T-helper 17 cell (primary cell): ENCODE measurements around the gene RASAL3. TPM values are rescaled to one million over a fixed set of nuclear protein-coding genes. Genes with fewer than 3 reads are reported as not detected.

Experiments
- ATAC-seq: fragments of 150-1000 bp; cut with Tn5 transposase; 2 replicates; pipeline ENCODE4 v1.10.0; 2021; ENCODE audit warnings: mild to moderate bottlenecking, moderate library complexity
- DNase-seq, 3 donors: peaks; one replicate each; pipeline versions ENCODE4 v3.0.0 to v3.0.0-alpha.2; 2020 to 2021
- H3K9me3 ChIP-seq: one replicate; pipeline ENCODE4 v1.7.0; 2013; ENCODE audit warnings: low read length, mild to moderate bottlenecking; ENCODE audit not compliant: control insufficient read depth, poor library complexity, severe bottlenecking
- H3K27ac Mint-ChIP-seq: one replicate; pipeline ENCODE4 v1.8.0; 2022; ENCODE audit warnings: mild to moderate bottlenecking, moderate library complexity, mixed read lengths
- H3K27me3 Mint-ChIP-seq: one replicate; pipeline ENCODE4 v1.8.0; 2022; ENCODE audit warnings: mixed read lengths
- H3K36me3 Mint-ChIP-seq: one replicate; pipeline ENCODE4 v1.8.0; 2022; ENCODE audit warnings: low read depth, mixed read lengths
- H3K4me1 Mint-ChIP-seq: one replicate; pipeline ENCODE4 v1.8.0; 2022; ENCODE audit warnings: mild to moderate bottlenecking, mixed read lengths
- H3K4me3 Mint-ChIP-seq: one replicate; pipeline ENCODE4 v1.8.0; 2022; ENCODE audit warnings: mild to moderate bottlenecking, moderate library complexity, mixed read lengths
- total RNA-seq, 4 donors: library from RNA in 2 of 4; stranded (reverse) in 2 of 4; gene quantifications; one replicate each; pipeline ENCODE4 v1.2.3 and lab custom pipeline; 2022 to 2026

Gene RASAL3
- total RNA-seq, 2 donors from 2014 or later, result 103 to 121 TPM

DNA sequence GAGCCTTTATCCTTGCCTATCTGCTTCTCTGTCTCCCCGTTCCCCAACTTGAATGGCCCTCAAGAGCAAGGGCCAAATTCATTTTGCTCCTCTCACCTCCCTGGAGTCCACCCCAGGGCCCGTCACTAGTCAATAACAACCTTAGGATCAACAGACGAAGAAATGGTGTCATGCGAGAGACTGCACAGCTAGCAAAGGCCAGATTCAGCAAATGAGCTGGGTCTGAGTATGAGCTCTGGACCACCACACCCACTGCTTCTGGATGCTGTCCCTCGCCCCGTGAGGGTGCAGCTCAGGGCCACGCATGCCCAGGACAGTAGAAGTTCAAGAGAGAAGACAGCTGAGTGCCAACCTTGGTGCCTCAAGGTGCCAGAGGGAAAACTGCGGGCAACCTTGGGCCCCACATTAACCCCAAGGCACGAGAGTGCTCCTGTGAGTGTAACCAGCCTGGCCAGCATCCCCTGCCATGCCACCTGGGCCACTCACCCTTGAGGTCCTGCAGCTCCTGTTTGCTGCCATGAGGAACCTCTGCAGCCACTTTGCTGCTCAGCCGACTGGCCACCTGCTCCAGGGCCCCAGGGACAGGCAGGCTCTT is 33.7 kb downstream of the RASAL3 start:
- Mint-ChIP-seq H3K27ac (peak overlapping the region; percentile 91), H3K36me3 (peaks cover 6% of the 10 kb centered on the region), H3K27me3 (no peaks in the 10 kb centered on the region), H3K4me3 (peak overlapping the region; percentile 97), H3K4me1 (peaks cover 27% of the 10 kb centered on the region)
- DNase-seq (no peak), ATAC-seq (no peak)
- H3K9me3 ChIP-seq, result no peaks in the 10 kb centered on the region

DNA sequence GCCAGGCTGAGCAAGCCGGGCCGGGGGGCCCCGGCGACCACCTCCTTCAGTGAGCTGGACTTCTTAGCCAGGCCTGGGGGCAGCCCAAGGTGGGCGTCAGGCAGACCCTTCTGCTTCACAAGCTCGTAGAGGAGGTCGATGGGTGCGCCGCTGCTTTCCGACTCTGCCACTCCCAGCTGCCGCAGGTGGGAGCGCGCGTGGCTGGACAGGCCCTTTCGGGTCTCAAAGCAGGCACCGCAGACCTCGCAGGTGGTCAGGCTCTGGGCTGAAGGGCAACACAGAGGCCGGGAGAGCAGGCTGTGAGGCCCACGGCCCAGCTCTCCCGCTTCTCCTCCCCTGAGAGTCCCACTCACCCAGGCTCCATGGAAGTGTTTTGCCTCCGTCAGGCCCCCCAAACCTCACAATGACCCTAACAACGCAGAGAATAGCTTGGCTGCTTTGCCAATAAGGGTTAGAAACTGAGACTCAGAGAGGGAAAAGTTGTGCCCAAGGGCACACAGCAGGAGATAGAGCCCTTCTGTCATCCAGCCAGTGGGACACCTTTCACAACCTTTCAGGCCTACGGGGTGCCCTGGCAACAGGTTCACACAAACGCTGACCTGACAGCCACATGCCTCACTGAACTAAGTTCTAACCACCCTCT is 34.4 kb downstream of the RASAL3 start:
- no peak overlapping the region for H3K27ac Mint-ChIP-seq
- H3K36me3 Mint-ChIP-seq, result peaks cover 6% of the 10 kb centered on the region
- no peaks in the 10 kb centered on the region for H3K27me3 Mint-ChIP-seq
- no peak for DNase-seq
- H3K4me1 Mint-ChIP-seq, result peaks cover 27% of the 10 kb centered on the region
- no peak overlapping the region for H3K4me3 Mint-ChIP-seq
- no peaks in the 10 kb centered on the region for H3K9me3 ChIP-seq
- ATAC-seq, result no peak

DNA sequence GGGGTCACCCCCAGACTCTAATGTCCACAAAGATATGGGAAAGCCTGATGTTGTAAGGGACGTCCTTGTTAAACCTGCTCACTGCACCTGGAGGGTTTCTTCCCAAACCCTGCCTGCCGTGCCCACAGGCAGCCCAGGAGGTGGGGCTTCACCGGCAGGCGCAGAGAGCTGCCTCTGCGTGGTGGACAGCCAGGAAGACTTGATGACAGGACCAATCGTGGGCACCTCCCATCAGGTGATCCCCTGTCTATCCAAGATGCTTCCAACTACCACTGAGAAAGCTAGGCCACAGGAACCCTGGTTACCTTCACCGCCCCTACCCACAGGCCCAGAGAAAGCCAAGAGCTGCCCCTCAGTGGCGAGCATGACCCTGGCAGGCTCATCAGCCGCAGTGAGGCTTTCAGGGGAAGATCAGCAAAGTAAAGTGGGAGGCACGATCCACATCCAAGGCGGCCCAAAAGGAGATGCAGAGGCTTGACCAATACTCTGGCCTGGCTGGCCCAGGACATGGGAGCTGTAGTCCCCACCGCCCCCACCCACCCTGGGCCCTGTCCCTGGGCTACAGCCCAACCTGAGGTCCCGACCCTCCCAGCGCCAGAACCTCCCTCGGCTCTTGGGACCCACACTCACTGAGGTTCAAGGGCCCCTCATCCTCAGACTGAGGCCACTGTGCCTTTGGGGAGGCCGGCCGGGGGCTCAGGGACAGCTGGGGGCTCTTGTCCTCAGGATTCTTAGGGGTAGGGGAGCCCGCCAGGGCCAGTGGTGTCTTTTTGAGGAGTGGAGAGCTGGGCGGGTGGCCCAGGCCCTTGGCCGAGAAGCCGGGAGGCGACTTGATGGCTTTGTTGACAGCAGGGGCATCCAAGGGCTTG is 35.2 kb downstream of the RASAL3 start:
- ATAC-seq (no peak), DNase-seq (no peak)
- H3K4me3 Mint-ChIP-seq, result no peak overlapping the region
- no peaks in the 10 kb centered on the region for H3K27me3 Mint-ChIP-seq
- no peaks in the 10 kb centered on the region for H3K9me3 ChIP-seq
- H3K4me1 Mint-ChIP-seq, result peaks cover 27% of the 10 kb centered on the region
- H3K27ac Mint-ChIP-seq, result no peak overlapping the region
- H3K36me3 Mint-ChIP-seq, result peaks cover 6% of the 10 kb centered on the region

DNA sequence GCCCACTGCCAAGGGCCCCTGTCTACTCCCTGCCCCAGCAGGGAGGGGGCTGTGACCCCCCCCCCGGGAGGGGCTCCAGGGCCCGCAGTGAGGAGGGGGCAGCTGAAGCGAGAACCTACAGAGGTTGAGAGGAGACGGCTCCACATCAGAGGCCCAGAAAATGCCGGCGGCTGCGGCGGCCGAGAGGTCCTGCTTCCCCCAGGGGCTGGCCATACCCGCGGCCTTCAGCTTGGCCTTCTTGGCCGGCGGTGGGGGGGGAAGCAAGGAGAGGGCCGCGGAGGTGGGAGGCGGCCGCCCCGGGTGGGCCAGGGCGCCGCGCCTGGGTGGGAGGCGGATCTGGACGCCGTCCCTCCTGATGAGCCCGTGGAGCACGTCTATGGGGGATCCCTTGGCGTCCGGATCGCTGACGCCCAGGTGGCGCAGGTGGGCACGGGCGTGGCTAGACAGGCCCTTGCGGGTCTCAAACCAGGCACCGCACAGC is 36.3 kb downstream of the RASAL3 start:
- no peaks in the 10 kb centered on the region for H3K9me3 ChIP-seq
- DNase-seq (no peak), ATAC-seq (no peak)
- H3K27ac Mint-ChIP-seq, result peak overlapping the region; percentile 21
- H3K36me3 Mint-ChIP-seq, result peaks cover 8% of the 10 kb centered on the region
- H3K4me3 Mint-ChIP-seq, result no peak overlapping the region
- H3K27me3 Mint-ChIP-seq, result no peaks in the 10 kb centered on the region
- peaks cover 22% of the 10 kb centered on the region for H3K4me1 Mint-ChIP-seq

DNA sequence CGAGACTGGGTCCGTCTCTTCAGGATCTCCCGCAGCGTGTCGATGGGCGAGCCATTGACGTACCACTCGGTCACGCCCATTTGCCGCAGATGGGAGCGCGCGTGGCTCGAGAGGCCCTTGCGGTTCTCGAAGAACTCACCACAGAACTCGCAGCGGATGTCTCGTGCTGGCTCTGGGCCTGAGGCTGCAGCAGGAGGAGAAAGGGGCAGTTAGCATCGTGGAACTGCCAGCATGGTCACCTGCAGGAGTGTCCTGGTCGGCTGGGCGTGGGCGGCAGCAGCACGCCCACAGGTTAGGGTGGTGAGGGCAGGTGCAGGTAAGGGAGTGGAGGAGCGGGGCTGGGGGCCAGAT is 37.0 kb downstream of the RASAL3 start:
- Mint-ChIP-seq H3K27ac (peak overlapping the region; percentile 57), H3K27me3 (no peaks in the 10 kb centered on the region), H3K4me1 (peaks cover 19% of the 10 kb centered on the region), H3K36me3 (peaks cover 8% of the 10 kb centered on the region), H3K4me3 (peak overlapping the region; percentile 9)
- H3K9me3 ChIP-seq, result no peaks in the 10 kb centered on the region
- ATAC-seq (no peak), DNase-seq (no peak)

DNA sequence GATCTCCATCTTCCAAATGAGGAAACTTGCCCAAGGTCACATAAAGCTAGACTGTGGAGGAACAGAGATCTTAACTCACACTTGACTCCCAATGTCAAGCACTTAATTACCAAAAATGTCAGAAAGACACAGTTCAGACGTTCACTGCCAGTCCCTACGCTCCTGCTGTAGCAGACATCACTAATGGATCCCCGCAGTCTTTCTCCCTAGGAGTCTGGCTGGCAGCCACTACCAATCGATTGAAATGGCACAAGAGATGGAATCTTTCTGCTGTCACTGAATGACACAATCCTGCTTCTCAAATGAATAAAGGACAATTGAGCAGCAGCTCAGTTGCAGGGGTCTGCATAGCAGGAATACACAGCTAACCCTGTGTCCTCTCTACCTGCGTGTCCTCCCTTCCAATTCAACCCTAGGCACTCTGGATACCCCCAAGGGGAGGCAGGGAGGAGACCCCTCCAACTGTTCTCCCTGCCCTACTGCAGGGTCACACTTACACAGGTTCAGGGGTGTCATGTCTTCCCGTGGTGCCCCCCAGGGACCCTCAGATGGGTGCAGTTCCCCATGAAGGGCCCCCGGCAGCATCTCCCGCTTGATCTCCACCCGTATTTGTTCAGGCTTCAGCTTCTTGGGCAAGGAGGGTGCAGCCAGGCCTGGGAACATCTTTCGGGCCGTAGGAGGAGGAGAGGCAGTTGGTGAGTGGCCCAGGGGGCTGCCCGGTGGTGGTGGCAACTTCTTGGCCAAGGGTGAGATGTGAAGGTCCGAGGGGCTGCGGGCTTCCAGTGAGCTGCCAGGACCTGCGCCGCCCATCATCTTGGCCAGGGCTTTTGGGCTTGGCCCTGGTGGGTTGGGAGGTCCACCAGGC is 37.6 kb downstream of the RASAL3 start:
- no peak for ATAC-seq
- Mint-ChIP-seq H3K36me3 (peaks cover 8% of the 10 kb centered on the region), H3K27me3 (no peaks in the 10 kb centered on the region), H3K27ac (peak overlapping the region; percentile 57), H3K4me3 (peak overlapping the region; percentile 9), H3K4me1 (peaks cover 17% of the 10 kb centered on the region)
- no peak for DNase-seq
- no peaks in the 10 kb centered on the region for H3K9me3 ChIP-seq

DNA sequence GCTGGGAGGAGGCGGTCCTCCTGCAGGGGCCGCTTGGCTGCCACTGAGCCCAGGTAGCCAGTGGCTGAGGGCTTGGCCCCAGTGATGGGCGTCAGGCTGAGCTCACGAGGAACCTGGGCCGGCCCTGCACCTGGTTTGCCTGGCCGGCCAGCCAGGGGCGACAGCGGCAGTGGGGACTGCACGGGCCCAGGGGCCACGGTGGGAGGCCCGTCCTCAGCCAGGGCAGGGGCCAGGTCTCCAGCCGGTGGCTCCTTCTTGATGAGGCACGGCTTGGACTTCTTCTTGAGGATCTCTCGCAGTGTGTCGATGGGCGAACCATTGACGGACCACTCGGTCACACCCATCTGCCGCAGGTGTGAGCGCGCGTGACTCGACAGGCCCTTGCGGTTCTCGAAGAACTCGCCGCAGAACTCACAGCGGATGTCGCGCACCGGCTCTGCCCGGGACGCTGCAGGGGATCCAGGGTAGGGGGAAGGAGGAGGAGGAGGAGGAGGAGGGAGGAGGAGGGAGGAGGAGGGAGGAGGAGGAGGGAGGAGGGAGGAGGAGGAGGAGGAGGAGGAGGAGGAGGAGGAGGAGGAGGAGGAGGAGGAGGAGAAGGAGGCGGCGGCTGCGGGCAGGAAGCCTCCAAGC is 38.9 kb downstream of the RASAL3 start:
- ATAC-seq, result no peak
- peaks cover 8% of the 10 kb centered on the region for H3K36me3 Mint-ChIP-seq

DNA sequence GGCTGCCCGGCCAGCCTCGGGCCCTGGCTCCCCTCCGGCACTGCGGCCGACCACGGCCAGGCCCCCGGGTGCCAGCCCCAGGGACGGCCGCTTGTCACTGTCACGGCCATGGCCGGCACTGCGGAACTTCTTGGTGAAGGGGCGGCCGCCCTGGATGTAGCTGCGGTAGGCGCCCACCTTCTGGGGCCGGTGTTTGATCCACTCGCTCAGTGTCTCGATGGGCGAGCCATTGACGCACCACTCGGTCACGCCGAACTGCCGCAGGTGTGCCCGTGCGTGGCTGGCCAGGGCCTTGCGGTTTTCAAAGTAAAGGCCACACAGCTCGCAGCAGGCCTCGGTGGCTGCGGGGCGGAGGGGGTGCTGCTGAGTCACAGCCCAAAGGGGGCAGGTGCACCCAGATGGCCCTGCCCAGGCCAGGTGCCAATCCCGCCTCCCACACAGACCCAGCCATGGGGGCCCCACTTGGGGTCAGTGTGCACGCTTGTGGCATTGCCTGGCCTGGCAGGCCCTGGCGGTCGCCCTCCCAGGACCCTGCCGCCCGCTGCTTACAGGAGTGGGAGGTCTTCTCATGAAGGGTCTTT is 39.6 kb downstream of the RASAL3 start:
- H3K4me1 Mint-ChIP-seq, result peaks cover 9% of the 10 kb centered on the region
- H3K27ac Mint-ChIP-seq, result no peak overlapping the region
- ATAC-seq (no peak), DNase-seq (no peak)
- H3K27me3 Mint-ChIP-seq, result no peaks in the 10 kb centered on the region
- H3K9me3 ChIP-seq, result no peaks in the 10 kb centered on the region
- H3K36me3 Mint-ChIP-seq, result peaks cover 8% of the 10 kb centered on the region
- no peak overlapping the region for H3K4me3 Mint-ChIP-seq

More for the DNA sequence above, 38.9 kb downstream of the RASAL3 start:
- H3K9me3 ChIP-seq, result no peaks in the 10 kb centered on the region
- no peak overlapping the region for H3K27ac Mint-ChIP-seq
- no peak for DNase-seq
- peaks cover 8% of the 10 kb centered on the region for H3K4me1 Mint-ChIP-seq
- H3K4me3 Mint-ChIP-seq, result no peak overlapping the region
- H3K27me3 Mint-ChIP-seq, result no peaks in the 10 kb centered on the region

DNA sequence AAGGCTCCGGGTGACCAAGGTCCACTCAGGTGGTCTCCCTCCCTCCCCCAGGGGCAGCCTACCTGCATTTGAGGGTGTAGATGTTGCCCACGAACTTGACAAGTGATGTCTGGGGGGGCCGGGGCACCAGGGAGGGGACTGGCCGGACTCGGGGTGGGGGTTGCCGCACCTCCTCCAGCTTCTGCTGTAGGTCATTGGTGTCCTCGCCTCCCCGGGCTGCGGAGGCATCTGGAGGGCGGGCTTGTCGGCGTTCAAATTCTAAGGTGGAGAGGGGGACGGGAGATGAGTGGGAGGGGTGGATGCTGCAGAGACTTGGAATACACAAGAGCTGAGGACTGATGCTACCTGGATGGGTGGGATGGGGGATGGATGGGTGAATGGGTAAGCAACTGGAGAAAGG is 40.2 kb downstream of the RASAL3 start:
- no peak for DNase-seq
- Mint-ChIP-seq H3K4me3 (no peak overlapping the region), H3K27me3 (no peaks in the 10 kb centered on the region), H3K36me3 (peaks cover 8% of the 10 kb centered on the region), H3K4me1 (peaks cover 14% of the 10 kb centered on the region), H3K27ac (no peak overlapping the region)
- no peaks in the 10 kb centered on the region for H3K9me3 ChIP-seq
- no peak for ATAC-seq

DNA sequence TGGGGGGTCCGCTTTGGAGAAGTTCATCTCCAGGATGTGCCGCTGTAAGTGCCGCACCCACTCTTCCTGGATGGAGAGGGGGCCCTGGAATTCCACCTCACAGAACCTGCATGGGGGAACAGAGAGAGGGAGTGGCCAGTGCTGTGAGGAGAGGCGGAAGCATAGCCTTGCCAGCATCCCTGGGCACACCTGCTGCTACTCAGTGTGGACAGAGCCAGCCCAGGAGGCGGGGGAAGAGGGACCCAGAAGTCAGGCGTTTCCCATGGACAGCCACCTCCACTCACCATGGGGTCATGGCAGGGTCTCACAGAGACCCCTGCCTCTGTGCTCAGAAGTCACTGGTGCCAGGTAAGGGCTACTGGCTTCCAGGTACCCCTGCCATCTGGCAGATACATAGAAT is 41.2 kb downstream of the RASAL3 start:
- no peaks in the 10 kb centered on the region for H3K9me3 ChIP-seq
- H3K4me3 Mint-ChIP-seq, result no peak overlapping the region
- H3K4me1 Mint-ChIP-seq, result peaks cover 19% of the 10 kb centered on the region
- ATAC-seq (no peak), DNase-seq (no peak)
- H3K27me3 Mint-ChIP-seq, result no peaks in the 10 kb centered on the region
- H3K36me3 Mint-ChIP-seq, result peaks cover 8% of the 10 kb centered on the region
- no peak overlapping the region for H3K27ac Mint-ChIP-seq

DNA sequence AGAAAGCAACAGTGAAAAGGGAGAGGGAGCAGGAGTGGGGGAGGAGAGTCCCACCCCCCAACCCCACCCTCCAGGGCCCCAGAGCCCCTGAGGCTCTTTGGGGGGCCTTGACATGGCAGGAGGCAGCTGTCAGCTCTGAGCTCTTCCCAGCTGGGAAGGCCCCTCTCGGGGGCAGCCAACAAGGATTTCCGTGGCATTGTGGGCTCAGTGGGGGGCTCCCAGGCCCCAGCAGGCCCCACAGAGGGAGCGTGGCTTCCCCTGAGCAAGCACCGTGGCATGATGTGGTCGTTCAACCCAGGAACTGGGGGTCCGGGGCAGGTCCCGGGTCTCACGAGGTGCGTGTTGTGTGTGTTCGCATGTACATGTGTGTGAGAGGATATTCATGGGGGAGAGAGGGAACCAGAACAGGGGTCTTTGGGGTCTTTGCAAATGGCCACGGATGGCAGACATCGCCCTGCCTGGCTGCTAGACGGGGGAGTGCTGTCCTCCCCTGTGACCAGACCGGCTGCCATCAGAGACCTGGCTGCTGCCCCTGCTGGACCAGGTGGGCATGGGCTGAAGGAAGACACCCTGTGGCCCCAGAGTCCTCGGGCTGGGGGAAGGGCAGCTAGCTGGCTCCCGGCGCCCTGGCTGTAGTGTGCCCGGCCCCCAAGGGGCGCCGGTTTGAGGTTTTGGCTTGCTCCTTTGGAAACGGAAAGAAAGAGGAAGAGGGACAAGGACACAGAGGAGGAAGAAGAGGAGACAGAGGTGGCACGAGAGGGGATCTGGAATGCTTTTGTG is 41.9 kb downstream of the RASAL3 start:
- no peak for DNase-seq
- no peaks in the 10 kb centered on the region for H3K27me3 Mint-ChIP-seq
- ATAC-seq, result no peak
- H3K27ac Mint-ChIP-seq, result no peak overlapping the region
- no peak overlapping the region for H3K4me3 Mint-ChIP-seq
- peaks cover 8% of the 10 kb centered on the region for H3K36me3 Mint-ChIP-seq
- H3K9me3 ChIP-seq, result no peaks in the 10 kb centered on the region
- H3K4me1 Mint-ChIP-seq, result peaks cover 25% of the 10 kb centered on the region
